PC-9 (cell line): ENCODE measurements around the gene ATP2C1. TPM values are rescaled to one million over a fixed set of nuclear protein-coding genes. Genes with fewer than 3 reads are reported as not detected.

Source experiments
- BruUV-seq: library from RNA; stranded (reverse); fragments of 400-500 nt; replicated peaks from 2 replicates; lab custom pipeline; 2021; lab: Mats Ljungman, UMichigan
- CTCF ChIA-PET: fragments of 300-600 bp; sonication (Branson Sonifier 250); formaldehyde crosslinking; loops from one replicate; lab custom pipeline; 2022; ENCODE audit warnings: antibody characterized with exemption; lab: Charles Lee
- POLR2A ChIA-PET: fragments of 300-600 bp; sonication (Branson Sonifier 250); formaldehyde crosslinking; loops from one replicate; lab custom pipeline; 2022; ENCODE audit warnings: antibody characterized with exemption; ENCODE audit not compliant: unreplicated experiment; lab: Charles Lee
- DNase-seq, 2 experiments: peaks; one replicate each; pipeline versions ENCODE4 v3.0.0 to v3.0.0-alpha.2; 2015 to 2022; ENCODE audit warnings: mixed read lengths in 1 of 2
- H2AFZ ChIP-seq: fragments of 200-600 bp; sonication (generic); 2 replicates; pipeline ENCODE4 v1.8.1; 2017; ENCODE audit warnings: antibody characterized with exemption
- H3F3A ChIP-seq: fragments of 200-600 bp; sonication (generic); 2 replicates; pipeline ENCODE4 v1.8.1; 2017; ENCODE audit warnings: antibody characterized with exemption, mild to moderate bottlenecking, low read depth; ENCODE audit not compliant: insufficient read depth
- H3K27ac ChIP-seq: fragments of 200-600 bp; sonication (generic); 2 replicates; pipeline ENCODE4 v1.6.1; 2016; ENCODE audit warnings: mixed run types
- H3K27me3 ChIP-seq: fragments of 200-600 bp; sonication (generic); 2 replicates; pipeline ENCODE4 v1.6.1; 2016; ENCODE audit warnings: low read depth, mixed run types; ENCODE audit not compliant: insufficient read depth
- H3K36me3 ChIP-seq: fragments of 200-600 bp; sonication (generic); 2 replicates; pipeline ENCODE4 v1.6.1; 2016; ENCODE audit warnings: low read depth, mixed run types
- H3K4me1 ChIP-seq: fragments of 200-600 bp; sonication (generic); replicated peaks from 2 replicates; pipeline ENCODE4 v1.6.1; 2016; ENCODE audit warnings: mixed run types; ENCODE audit not compliant: insufficient read depth
- H3K4me2 ChIP-seq: fragments of 200-600 bp; sonication (generic); 2 replicates; pipeline ENCODE4 v1.6.1; 2017; ENCODE audit warnings: mixed run types
- H3K4me3 ChIP-seq: fragments of 200-600 bp; sonication (generic); 2 replicates; pipeline ENCODE4 v1.6.1; 2016; ENCODE audit warnings: mixed run types
- H3K79me2 ChIP-seq: fragments of 200-600 bp; sonication (generic); 2 replicates; pipeline ENCODE4 v1.6.1; 2017; ENCODE audit warnings: low read depth, mixed run types
- H3K9me2 ChIP-seq: fragments of 200-600 bp; sonication (generic); 2 replicates; pipeline ENCODE4 v1.8.1; 2017; ENCODE audit warnings: mild to moderate bottlenecking; ENCODE audit not compliant: insufficient read depth
- H3K9me3 ChIP-seq: fragments of 200-600 bp; sonication (generic); 2 replicates; pipeline ENCODE4 v1.8.1; 2016; ENCODE audit warnings: low read depth; ENCODE audit not compliant: insufficient read depth
- H4K20me1 ChIP-seq: fragments of 200-600 bp; sonication (generic); 2 replicates; pipeline ENCODE4 v1.8.1; 2017; ENCODE audit not compliant: insufficient read depth
- CTCF ChIP-seq: fragments of 200-600 bp; sonication (generic); conservative IDR thresholded peaks from 2 replicates; pipeline ENCODE4 v1.6.1; 2017; ENCODE audit warnings: mixed run types, antibody characterized with exemption, mild to moderate bottlenecking, moderate library complexity
- EZH2 ChIP-seq: fragments of 200-600 bp; sonication (generic); IDR thresholded peaks from 2 replicates; pipeline ENCODE4 v1.8.0; 2017; ENCODE audit warnings: antibody characterized with exemption, low read depth
- intact Hi-C: fragments of 100-400 bp; cut with micrococcal nuclease; formaldehyde crosslinking; loops from one replicate; pipeline ENCODE4 v1.10.0; 2022; ENCODE audit not compliant: unreplicated experiment
- total RNA-seq: library from RNA; stranded (reverse); gene quantifications from 2 replicates; pipeline ENCODE4 v1.2.3, GENCODE V29; 2021

ATP2C1 gene
- total RNA-seq, 1 experiment from 2014 or later = 101 TPM

GRCh38 chr3:131008326-131008725, 114.4 kb downstream of the ATP2C1 start:
- CTCF ChIA-PET = no interaction called here
- Histone ChIP-seq H3K79me2 (no peaks in the 10 kb centered on the region), H3K4me3 (no peak overlapping the region), H3F3A (no peaks in the 10 kb centered on the region; the same call in 1 of the 2 replicates), H2AFZ (no peak overlapping the region), H4K20me1 (no peaks in the 10 kb centered on the region), H3K27ac (no peak overlapping the region), H3K36me3 (0 out of 2 replicates have a peak, but pooled peaks cover 7% of the 10 kb centered on the region), H3K27me3 (no peaks in the 10 kb centered on the region), H3K4me1 (no peaks in the 10 kb centered on the region), H3K9me3 (no peaks in the 10 kb centered on the region), H3K9me2 (no peaks in the 10 kb centered on the region), H3K4me2 (no peak overlapping the region)
- no TSS peak for BruUV-seq
- no peak for DNase-seq
- intact Hi-C loops = no loop called here
- POLR2A ChIA-PET = no interaction called here
- TF ChIP-seq EZH2 (no peak), CTCF (no peak)

- no TSS peak for BruUV-seq
- no peak overlapping the region for H3K27ac ChIP-seq
- no peak for TF ChIP-seq EZH2
- no peak for TF ChIP-seq CTCF
- no peaks in the 10 kb centered on the region for H3K4me1 ChIP-seq
- H4K20me1 ChIP-seq = no peaks in the 10 kb centered on the region
- H3K4me2 ChIP-seq = no peak overlapping the region
- H3K4me3 ChIP-seq = no peak overlapping the region
- intact Hi-C loops = no loop called here
- no peaks in the 10 kb centered on the region for H3K79me2 ChIP-seq
- H3K36me3 ChIP-seq = 0 out of 2 replicates have a peak, but pooled peaks cover 3% of the 10 kb centered on the region
- DNase-seq = no peak
- ChIA-PET CTCF (no interaction called here), POLR2A (no interaction called here)
- no peaks in the 10 kb centered on the region; the same call in 1 of the 2 replicates for H3F3A ChIP-seq
- no peak overlapping the region for H2AFZ ChIP-seq
- no peaks in the 10 kb centered on the region for H3K9me3 ChIP-seq
- no peaks in the 10 kb centered on the region for H3K9me2 ChIP-seq
- no peaks in the 10 kb centered on the region for H3K27me3 ChIP-seq
Observed at GRCh38 chr3:131009698-131010097, 115.8 kb downstream of the ATP2C1 start.

- H4K20me1 ChIP-seq = no peaks in the 10 kb centered on the region
- H3K36me3 ChIP-seq = peaks cover 3% of the 10 kb centered on the region; the same call in 1 of the 2 replicates
- no peak overlapping the region for H3K4me3 ChIP-seq
- ChIA-PET CTCF (no interaction called here), POLR2A (no interaction called here)
- H2AFZ ChIP-seq = no peak overlapping the region
- no peak for DNase-seq
- H3K27ac ChIP-seq = no peak overlapping the region
- no peaks in the 10 kb centered on the region for H3K27me3 ChIP-seq
- intact Hi-C loops = no loop called here
- H3K4me2 ChIP-seq = no peak overlapping the region
- no peaks in the 10 kb centered on the region for H3K9me2 ChIP-seq
- TF ChIP-seq CTCF (no peak), EZH2 (no peak)
- no TSS peak for BruUV-seq
- no peaks in the 10 kb centered on the region for H3K9me3 ChIP-seq
- no peaks in the 10 kb centered on the region for H3F3A ChIP-seq
- no peaks in the 10 kb centered on the region for H3K79me2 ChIP-seq
- no peaks in the 10 kb centered on the region for H3K4me1 ChIP-seq
Observed at GRCh38 chr3:131018970-131019369, 125.1 kb downstream of the ATP2C1 start.
